ENCODE results near the gene PEX14. TPM values are rescaled to one million over a fixed set of nuclear protein-coding genes. Genes with fewer than 3 reads are reported as not detected.
A peak's percentile ranks its signal among the peaks of the same experiment; 100 is the strongest.

Gene PEX14
- total RNA-seq, 2 donors from 2014 or later, result 24.3 to 26.0 TPM

GRCh38 chr1:10561497-10561896, 86.7 kb downstream of the PEX14 start:
- Histone ChIP-seq H3K27me3 (ENCODE audit: control insufficient read depth, insufficient read depth, low read length, poor library complexity, severe bottlenecking) (no peaks in the 10 kb centered on the region), H3K9ac (ENCODE audit: extremely low read depth, low read length, poor library complexity, severe bottlenecking) (no peak overlapping the region), H3K27ac (ENCODE audit: low read depth, low read length) (no peak overlapping the region), H3K4me1 (ENCODE audit: control insufficient read depth, insufficient read depth, low read length) (no peaks in the 10 kb centered on the region), H3K36me3 (ENCODE audit: control insufficient read depth, insufficient read depth, low read length) (no peaks in the 10 kb centered on the region), H3K4me3 (ENCODE audit: low read length) (no peak overlapping the region), H3K9me3 (ENCODE audit: control insufficient read depth, low read length) (peaks cover 13% of the 10 kb centered on the region)
- peaks cover 14% of the 10 kb centered on the region for H3K4me1 Mint-ChIP-seq
- no peak overlapping the region for H3K4me3 Mint-ChIP-seq
- H3K27ac Mint-ChIP-seq, result no peak overlapping the region
- DNase-seq, result no peak
- TF ChIP-seq CTCF (conservative IDR thresholded peaks at IDR 0.05), result no peak
- H3K9me3 Mint-ChIP-seq, result peaks cover 16% of the 10 kb centered on the region
- H3K27me3 Mint-ChIP-seq (ENCODE audit: insufficient read depth), result no peaks in the 10 kb centered on the region
- H3K36me3 Mint-ChIP-seq (ENCODE audit: low read depth), result peaks cover 15% of the 10 kb centered on the region

GRCh38 chr1:10561955-10562354, 87.2 kb downstream of the PEX14 start:
- Mint-ChIP-seq H3K36me3 (ENCODE audit: low read depth) (peaks cover 15% of the 10 kb centered on the region), H3K9me3 (peaks cover 16% of the 10 kb centered on the region), H3K4me1 (peaks cover 12% of the 10 kb centered on the region), H3K27ac (no peak overlapping the region), H3K4me3 (no peak overlapping the region), H3K27me3 (ENCODE audit: insufficient read depth) (no peaks in the 10 kb centered on the region)
- DNase-seq, result peak; percentile 63
- Histone ChIP-seq H3K27ac (ENCODE audit: low read depth, low read length) (no peak overlapping the region), H3K9me3 (ENCODE audit: control insufficient read depth, low read length) (peaks cover 13% of the 10 kb centered on the region), H3K4me1 (ENCODE audit: control insufficient read depth, insufficient read depth, low read length) (no peaks in the 10 kb centered on the region), H3K9ac (ENCODE audit: extremely low read depth, low read length, poor library complexity, severe bottlenecking) (no peak overlapping the region), H3K4me3 (ENCODE audit: low read length) (no peak overlapping the region), H3K36me3 (ENCODE audit: control insufficient read depth, insufficient read depth, low read length) (no peaks in the 10 kb centered on the region), H3K27me3 (ENCODE audit: control insufficient read depth, insufficient read depth, low read length, poor library complexity, severe bottlenecking) (no peaks in the 10 kb centered on the region)
- peak; percentile 62 for TF ChIP-seq CTCF (conservative IDR thresholded peaks at IDR 0.05)
- 78 to 100% methylated on average over 2 of the region's 3 CpGs for WGBS, 2 experiments (ENCODE audit: insufficient coverage in 1 of 2, insufficient read length in 1 of 2)

GRCh38 chr1:10564063-10564462, 89.3 kb downstream of the PEX14 start:
- Histone ChIP-seq H3K27ac (ENCODE audit: low read depth, low read length) (no peak overlapping the region), H3K9ac (ENCODE audit: extremely low read depth, low read length, poor library complexity, severe bottlenecking) (no peak overlapping the region), H3K36me3 (ENCODE audit: control insufficient read depth, insufficient read depth, low read length) (no peaks in the 10 kb centered on the region), H3K4me3 (ENCODE audit: low read length) (no peak overlapping the region), H3K27me3 (ENCODE audit: control insufficient read depth, insufficient read depth, low read length, poor library complexity, severe bottlenecking) (no peaks in the 10 kb centered on the region), H3K4me1 (ENCODE audit: control insufficient read depth, insufficient read depth, low read length) (no peaks in the 10 kb centered on the region), H3K9me3 (ENCODE audit: control insufficient read depth, low read length) (peaks cover 13% of the 10 kb centered on the region)
- DNase-seq, result no peak
- Mint-ChIP-seq H3K27ac (no peak overlapping the region), H3K4me1 (peaks cover 12% of the 10 kb centered on the region), H3K9me3 (peaks cover 16% of the 10 kb centered on the region), H3K4me3 (no peak overlapping the region), H3K36me3 (ENCODE audit: low read depth) (peaks cover 15% of the 10 kb centered on the region), H3K27me3 (ENCODE audit: insufficient read depth) (no peaks in the 10 kb centered on the region)
- WGBS, 2 experiments (ENCODE audit: insufficient coverage in 1 of 2, insufficient read length in 1 of 2), result 100% methylated on average over 1 of the region's 2 CpGs
- TF ChIP-seq CTCF (conservative IDR thresholded peaks at IDR 0.05), result no peak

All from endodermal cell (in vitro differentiated cells).